ENCODE measurements around the gene MED25. TPM values are rescaled to one million over a fixed set of nuclear protein-coding genes. Genes with fewer than 3 reads are reported as not detected.

The MED25 gene
- total RNA-seq, 2 donors from 2014 or later, result 46.1 to 77.2 TPM

DNA sequence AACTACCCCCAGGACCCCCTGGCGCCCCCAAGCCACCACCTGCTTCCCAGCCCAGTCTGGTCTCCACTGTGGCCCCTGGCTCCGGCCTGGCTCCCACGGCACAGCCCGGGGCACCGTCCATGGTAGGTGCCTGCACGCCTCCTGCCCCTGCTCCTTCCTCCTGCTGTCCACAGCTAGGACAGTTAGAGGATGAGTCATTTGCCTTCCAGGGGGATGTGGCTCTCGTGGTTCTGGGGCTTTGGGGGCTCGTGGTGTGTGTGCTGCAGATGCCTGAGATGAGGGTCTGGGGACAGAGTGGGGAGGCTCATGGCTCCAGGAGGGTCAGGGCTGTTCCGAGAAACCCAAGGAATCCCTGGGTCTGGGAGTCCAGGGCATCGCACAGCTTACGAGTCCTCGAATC is 12.7 kb downstream of the MED25 start:
- intact Hi-C loops (cut with DNase I), result no loop called here
- Histone ChIP-seq H3K27me3 (no peaks in the 10 kb centered on the region), H3K9ac (ENCODE audit: low read depth in 2 of 2, low read length in 2 of 2) (no peak overlapping the region), H3K4me3 (no peak overlapping the region), H3K4me1 (no peaks in the 10 kb centered on the region), H3K27ac (no peak overlapping the region), H3K36me3 (peaks cover 4% of the 10 kb centered on the region), H3K9me3 (no peaks in the 10 kb centered on the region)
- no peak for DNase-seq
- TF ChIP-seq, protein P1, sequence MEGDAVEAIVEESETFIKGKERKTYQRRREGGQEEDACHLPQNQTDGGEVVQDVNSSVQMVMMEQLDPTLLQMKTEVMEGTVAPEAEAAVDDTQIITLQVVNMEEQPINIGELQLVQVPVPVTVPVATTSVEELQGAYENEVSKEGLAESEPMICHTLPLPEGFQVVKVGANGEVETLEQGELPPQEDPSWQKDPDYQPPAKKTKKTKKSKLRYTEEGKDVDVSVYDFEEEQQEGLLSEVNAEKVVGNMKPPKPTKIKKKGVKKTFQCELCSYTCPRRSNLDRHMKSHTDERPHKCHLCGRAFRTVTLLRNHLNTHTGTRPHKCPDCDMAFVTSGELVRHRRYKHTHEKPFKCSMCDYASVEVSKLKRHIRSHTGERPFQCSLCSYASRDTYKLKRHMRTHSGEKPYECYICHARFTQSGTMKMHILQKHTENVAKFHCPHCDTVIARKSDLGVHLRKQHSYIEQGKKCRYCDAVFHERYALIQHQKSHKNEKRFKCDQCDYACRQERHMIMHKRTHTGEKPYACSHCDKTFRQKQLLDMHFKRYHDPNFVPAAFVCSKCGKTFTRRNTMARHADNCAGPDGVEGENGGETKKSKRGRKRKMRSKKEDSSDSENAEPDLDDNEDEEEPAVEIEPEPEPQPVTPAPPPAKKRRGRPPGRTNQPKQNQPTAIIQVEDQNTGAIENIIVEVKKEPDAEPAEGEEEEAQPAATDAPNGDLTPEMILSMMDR (IDR thresholded peaks at IDR 0.05), result no peak

DNA sequence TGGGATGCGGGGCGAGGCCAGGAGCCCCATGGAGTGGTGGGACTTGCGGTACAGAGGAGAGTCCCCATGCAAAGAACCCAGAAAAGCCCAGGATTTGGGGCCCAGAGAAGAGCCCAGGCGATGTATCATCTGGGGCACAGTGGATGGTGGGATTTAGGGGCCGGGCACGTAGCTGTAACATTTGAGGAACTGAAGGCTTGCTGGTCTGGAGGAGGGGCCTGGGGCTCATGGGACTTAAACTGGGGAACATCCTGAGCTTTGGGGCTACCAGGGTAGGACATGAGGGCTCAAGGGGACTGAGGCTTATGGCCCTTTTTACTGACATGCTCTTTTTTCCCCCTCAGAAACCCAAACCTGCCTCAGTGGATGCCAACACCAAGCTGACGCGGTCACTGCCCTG is 13.5 kb downstream of the MED25 start:
- DNase-seq, result no peak
- no peaks in the 10 kb centered on the region for H3K27me3 ChIP-seq
- H3K9me3 ChIP-seq, result no peaks in the 10 kb centered on the region
- no peak overlapping the region for H3K9ac ChIP-seq (ENCODE audit: low read depth in 2 of 2, low read length in 2 of 2)
- no peak overlapping the region for H3K4me3 ChIP-seq
- no peaks in the 10 kb centered on the region for H3K4me1 ChIP-seq
- intact Hi-C loops (cut with DNase I), result no loop called here
- H3K27ac ChIP-seq, result no peak overlapping the region
- TF ChIP-seq, protein P1 (IDR thresholded peaks at IDR 0.05), result no peak
- H3K36me3 ChIP-seq, result peaks cover 9% of the 10 kb centered on the region

DNA sequence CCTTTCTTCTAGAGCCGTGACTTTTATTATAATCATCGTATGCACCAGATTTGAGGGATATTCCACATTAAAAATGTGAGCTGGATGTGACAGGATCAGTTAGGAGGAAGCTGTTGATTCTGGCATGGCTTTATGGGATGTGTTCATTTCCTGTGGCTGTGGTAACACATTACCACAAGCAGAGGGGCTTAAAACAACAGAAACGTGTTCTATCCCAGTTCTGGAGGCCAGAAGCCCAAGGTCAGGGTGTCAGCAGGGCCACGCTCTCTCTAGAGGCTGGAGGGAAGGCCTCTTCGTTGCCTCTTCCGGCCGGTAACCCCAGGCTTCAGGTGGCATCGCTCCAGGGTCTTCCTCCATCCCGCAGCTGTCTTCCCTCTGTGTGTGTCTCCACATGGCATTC is 14.5 kb downstream of the MED25 start:
- Histone ChIP-seq H3K27me3 (no peaks in the 10 kb centered on the region), H3K36me3 (peaks cover 9% of the 10 kb centered on the region), H3K9me3 (no peaks in the 10 kb centered on the region), H3K9ac (ENCODE audit: low read depth in 2 of 2, low read length in 2 of 2) (no peak overlapping the region), H3K4me3 (no peak overlapping the region), H3K27ac (no peak overlapping the region), H3K4me1 (no peaks in the 10 kb centered on the region)
- TF ChIP-seq, protein P1 (IDR thresholded peaks at IDR 0.05), result no peak
- intact Hi-C loops (cut with DNase I), result no loop called here
- DNase-seq, result no peak

DNA sequence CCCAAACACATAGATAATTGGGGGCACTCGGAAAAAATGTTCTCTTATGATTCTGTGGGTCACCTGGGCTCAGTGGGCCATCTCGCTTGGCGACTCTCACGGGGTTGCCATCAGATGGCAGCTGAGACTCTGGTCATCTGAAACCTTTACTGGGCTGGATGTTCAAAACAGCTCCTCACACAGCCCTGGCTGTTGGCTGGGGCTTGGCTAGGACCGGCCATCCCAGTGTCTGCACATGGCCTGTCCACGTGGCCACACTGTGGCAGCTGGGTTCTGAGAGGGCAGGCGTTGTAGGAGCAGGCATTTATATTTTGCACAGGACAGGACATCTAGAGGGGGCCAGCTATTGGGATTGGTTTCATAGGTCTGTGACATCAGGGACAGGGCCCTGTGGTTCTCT is 15.5 kb downstream of the MED25 start:
- H3K4me1 ChIP-seq, result no peaks in the 10 kb centered on the region
- TF ChIP-seq, protein P1 (IDR thresholded peaks at IDR 0.05), result no peak
- H3K27me3 ChIP-seq, result no peaks in the 10 kb centered on the region
- intact Hi-C loops (cut with DNase I), result no loop called here
- no peak overlapping the region for H3K4me3 ChIP-seq
- no peak overlapping the region for H3K9ac ChIP-seq (ENCODE audit: low read depth in 2 of 2, low read length in 2 of 2)
- DNase-seq, result no peak
- H3K27ac ChIP-seq, result no peak overlapping the region
- no peaks in the 10 kb centered on the region for H3K9me3 ChIP-seq
- peaks cover 9% of the 10 kb centered on the region for H3K36me3 ChIP-seq

DNA sequence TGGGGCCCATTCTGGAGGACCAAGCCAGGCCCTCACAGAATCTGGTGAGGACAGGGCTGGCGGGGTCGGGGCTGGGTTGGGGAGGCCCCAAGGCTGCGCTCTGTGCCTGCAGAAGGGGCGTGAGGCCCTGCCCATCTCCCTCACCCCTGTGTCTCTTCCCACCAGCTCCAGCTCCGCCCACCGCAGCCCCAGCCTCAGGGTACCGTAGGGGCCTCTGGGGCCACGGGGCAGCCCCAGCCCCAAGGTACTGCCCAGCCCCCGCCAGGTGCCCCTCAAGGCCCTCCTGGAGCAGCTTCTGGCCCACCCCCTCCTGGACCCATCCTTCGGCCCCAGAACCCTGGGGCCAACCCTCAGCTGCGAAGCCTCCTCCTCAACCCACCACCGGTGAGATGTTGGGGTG is 17.5 kb downstream of the MED25 start:
- Histone ChIP-seq H3K4me3 (no peak overlapping the region), H3K27me3 (no peaks in the 10 kb centered on the region), H3K36me3 (peaks cover 9% of the 10 kb centered on the region), H3K9ac (ENCODE audit: low read depth in 2 of 2, low read length in 2 of 2) (no peak overlapping the region), H3K27ac (no peak overlapping the region), H3K9me3 (no peaks in the 10 kb centered on the region), H3K4me1 (no peaks in the 10 kb centered on the region)
- TF ChIP-seq, protein P1 (IDR thresholded peaks at IDR 0.05), result no peak
- intact Hi-C loops (cut with DNase I), result no loop called here
- no peak for DNase-seq

All from colonic mucosa (tissue), 4 donors.